HUDEP-2 (cell line): ENCODE measurements around the gene GPR141.

Experiments
- DNase-seq, 76 experiments: peaks; one replicate each; lab custom pipeline; 2025; ENCODE audit not compliant: unreplicated experiment in 76 of 76; lab: John Stamatoyannopoulos, UW

Gene GPR141

DNA sequence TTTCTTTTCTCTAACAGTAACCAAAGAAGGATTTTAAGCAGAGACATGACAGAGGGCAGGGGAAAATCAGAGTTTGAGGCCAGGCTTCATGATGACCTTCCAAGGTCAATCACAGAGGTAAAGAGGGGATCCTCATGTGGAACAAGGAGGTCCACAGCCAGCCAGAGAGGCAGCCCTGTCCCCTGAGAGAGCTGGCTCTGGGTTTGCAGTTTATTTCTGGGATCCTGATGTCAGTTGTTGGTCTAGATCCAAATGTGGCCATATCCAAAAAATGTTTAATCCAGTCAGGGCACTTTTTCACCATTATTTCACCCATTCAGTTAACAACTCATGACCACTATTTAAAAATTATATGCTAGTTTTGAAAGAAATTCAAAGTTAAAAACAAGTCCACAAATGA lies 45.6 kb downstream of the GPR141 start:
- no peak for DNase-seq

DNA sequence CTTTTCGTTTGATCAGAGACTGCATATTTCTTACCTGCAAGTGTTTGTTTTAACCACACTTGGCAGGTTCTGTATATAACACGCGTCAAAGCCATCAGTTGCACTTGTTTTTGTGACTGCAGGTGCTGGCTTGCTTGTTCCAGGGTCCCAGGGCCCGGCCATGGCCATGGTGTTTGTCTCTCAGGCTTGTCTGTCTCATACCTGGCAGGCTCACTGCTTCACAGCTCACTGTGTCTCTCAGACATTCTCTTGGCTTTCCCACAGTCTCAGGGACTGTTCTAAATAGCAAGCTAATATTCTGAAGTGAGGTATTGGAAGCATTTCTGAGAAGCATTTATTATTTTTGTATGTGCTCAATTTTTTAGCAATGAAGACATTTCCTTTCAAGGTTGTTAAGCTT lies 46.9 kb downstream of the GPR141 start:
- DNase-seq: no peak

DNA sequence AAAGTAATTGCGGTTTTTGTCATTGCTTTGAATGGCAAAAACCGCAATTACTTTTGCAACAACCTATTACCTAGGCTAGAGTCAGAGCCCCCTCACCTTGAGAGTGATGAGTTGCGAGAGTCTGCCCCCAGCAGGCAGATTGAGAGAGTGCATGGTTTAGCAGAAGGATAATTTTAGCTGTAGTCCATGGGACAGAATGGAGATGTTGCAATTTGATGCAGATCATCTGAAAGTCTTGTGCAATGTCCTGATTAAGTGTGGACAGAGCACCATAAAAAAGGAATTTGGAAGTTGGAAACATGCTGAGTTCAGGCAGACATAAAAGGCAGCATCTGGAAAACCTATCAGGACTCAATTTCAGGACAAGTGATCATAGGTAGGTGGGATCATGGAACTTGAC lies 48.7 kb downstream of the GPR141 start:
- DNase-seq: peak in 34 of 76 experiments; percentile 1 to 55 (median 16)

DNA sequence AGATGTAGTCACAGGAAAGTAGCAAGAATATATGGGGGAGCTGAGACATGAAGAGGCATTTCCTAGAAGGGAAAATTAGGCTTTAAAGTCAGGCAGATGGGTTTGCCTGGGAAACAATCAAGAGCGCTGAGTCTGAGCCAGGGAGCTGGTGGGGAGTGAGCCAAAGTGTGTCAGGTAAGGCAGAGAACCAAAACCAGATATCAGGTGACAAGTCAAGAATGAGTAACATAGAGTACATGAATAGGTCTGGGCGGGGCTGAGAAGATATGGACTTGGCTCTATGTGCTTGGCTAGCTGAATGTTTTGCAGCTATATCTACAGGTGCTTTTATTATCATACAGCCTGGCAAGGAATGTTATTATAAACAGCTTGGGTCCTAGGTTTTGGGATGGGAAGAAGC lies 49.3 kb downstream of the GPR141 start:
- no peak for DNase-seq

DNA sequence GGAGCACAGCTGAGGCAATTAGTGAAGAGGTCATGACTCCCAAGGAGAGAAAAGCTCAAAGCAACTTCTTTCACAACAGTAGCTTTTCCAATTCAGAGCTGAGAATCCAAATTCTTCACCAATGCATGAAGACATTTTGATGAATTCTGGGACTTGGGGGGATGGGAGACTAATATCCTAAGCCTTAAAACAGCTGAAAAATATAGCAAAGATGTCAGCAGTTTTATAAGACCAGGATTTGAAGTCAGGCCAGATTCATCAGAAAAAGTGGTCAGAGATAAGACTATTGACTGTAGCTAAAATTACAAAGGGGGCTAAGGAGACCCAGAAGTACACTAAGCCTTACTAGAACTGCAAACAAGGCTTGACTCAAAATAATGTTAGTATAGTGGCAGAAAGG lies 51.6 kb downstream of the GPR141 start:
- no peak for DNase-seq

DNA sequence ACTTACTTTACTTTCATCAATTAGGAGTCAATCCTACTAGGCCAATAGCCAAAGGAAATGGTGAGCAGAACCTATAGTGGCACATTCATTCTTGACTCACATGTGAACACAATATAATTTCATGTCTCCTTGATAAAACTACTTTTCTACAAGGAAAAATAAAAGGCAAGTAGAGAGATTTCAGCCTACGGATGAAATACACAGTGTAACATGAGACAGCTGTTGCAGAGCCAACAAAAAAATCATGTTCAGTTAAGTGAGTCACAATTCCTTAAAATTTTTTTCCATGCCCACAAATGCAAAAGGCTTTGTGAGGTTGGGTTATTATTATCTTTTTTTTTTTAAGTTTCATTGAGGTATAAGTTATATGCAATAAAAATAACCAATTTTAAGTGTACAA lies 54.8 kb downstream of the GPR141 start:
- DNase-seq: no peak

DNA sequence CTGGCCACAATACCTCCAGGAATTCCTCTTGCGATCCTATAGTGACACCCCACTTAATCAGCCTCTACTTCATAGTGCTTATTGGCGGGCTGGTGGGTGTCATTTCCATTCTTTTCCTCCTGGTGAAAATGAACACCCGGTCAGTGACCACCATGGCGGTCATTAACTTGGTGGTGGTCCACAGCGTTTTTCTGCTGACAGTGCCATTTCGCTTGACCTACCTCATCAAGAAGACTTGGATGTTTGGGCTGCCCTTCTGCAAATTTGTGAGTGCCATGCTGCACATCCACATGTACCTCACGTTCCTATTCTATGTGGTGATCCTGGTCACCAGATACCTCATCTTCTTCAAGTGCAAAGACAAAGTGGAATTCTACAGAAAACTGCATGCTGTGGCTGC lies 56.8 kb downstream of the GPR141 start:
- DNase-seq: no peak

DNA sequence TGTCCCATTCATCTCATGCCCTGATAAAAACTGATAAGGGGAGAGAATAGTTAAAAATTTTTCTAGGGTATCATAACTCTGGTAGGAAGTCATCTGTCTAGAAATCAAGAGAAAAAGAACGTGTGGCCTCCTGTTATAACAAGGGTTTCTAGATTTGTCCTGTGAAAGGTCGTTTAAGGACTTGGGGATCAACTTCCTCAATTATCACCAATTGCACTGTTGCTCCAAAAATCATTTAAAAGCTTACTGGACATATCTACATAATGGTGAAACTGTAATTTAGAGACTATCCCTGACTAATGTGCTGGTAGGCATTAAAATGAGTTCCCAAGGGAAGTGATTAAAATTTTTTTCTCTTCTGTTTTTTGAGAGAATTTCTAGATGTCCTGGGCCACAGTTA lies 58.2 kb downstream of the GPR141 start:
- DNase-seq: no peak

DNA sequence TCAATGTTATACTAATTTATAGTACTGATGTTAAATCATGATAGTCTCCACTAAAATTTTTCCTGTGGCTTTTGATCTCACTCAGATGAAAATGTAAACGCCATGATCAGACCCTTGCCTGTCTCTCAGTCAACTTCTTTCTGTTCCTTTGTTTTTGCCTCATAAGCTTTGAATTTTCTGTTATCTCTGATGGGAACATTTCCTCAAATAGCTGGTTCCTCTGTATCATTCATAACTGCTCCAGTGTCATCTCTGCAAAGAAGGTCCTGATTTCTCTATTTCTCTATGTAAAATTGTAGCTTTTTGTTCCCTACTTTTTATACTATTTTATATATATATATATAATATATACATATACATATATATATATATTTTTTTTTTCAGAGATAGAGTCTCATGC lies 67.5 kb downstream of the GPR141 start:
- no peak for DNase-seq

DNA sequence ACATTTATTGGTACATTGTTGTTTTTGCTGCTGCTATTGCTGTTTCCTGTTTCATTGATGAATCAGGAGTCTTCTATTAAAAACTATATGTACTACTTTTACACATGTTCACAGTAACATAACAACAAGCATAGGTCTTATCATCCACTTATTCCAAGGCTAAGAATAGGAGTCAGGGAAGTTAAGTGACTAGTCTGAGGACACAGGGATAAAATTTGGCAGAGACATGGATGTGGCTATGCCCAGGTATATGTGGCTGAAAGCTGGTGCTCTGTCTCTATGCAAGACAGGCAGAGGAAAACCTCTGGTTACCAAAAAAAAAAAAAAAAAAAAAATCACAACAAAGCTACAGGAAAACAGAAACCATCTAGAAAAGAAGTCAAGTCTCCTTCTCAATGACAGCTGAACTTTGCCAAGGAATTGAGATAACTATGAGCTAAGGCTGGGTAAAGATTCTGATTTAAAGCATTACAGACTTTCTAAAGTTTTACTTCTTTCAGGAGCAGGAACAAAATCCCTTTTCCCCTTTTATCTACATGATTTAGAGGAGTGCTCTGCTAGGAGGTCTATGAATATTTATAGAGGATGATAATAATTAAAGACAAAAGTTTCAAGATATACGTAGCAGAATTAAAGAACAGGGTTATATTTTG lies 70.0 kb downstream of the GPR141 start:
- no peak for DNase-seq

DNA sequence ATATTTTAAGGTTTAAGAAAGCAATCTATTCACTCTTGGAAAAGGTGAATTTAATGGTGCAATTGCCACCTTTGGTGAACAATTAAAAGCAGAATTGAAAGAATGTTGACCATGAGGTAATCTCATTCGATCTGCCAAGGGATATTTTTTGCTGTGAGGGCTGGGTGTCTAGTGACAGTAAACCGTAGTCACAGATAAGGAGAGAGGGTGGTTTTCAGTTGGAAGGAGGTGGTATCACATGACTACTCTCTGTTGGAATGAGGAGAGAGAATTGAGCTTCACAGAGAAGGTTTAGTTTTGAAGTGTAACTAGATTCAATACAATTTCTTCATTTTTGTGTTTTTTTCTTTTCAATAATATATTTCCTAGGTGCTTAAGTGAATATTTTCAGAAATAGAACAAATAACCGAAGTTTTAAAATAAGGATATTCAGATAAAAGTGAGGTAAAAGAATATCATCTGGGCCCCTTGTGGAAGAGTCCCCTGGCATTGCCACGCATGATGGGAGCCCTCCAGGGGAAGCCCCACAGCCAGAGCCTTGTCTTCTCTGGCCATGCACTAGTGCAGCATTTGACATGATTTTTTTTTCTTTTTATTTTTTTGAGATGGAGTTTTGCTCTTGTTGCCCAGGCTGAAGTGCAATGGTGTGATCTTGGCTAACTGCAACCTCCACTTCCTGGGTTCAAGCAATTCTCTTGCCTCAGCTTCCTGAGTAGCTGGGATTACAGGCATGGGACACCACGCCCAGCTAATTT lies 73.4 kb downstream of the GPR141 start:
- peak in 38 of 76 experiments; percentile 2 to 74 (median 40) for DNase-seq

DNA sequence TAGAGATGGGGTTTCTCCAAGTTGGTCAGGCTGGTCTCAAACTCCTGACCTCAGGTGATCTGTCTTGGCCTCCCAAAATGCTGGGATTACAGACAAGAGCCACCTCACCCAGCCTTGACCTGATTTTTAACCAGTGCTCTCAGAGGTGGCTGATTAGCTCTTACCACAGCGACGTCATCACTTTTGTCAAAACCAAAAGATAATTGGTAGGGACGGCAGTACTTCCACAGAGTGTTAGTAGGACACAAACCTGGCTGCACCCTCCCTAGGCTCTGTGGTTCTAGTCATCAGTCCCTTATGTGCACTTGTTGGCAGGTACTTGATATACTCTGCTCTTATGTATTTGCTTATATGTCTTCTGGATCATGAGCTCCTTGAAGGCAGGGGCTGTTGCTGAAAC lies 74.0 kb downstream of the GPR141 start:
- DNase-seq: no peak

DNA sequence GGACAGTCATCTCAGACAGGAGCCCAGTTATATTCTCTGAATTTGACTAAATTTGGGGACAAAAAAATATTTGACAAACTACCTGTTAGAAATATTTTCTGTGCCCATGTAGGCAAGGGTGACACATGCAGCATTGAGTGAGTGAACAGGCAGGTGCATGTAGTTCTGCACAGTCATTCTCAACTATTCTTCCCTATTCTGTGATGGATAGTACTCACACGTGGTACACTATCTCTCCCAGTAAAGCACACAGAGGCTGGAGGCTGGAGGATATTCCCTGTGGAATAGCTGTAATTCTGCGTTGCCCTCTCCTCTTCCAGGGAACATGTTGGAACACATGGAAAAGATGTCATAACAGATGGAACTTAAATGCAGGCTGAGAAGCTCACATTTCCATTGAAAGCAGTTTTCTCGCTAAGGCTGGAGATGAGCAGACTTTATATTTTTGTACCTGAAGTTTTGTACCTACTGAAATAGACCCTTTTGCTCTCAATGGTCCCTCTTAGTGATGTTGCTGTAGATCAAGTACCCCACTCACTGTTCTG lies 75.0 kb downstream of the GPR141 start:
- DNase-seq: no peak

DNA sequence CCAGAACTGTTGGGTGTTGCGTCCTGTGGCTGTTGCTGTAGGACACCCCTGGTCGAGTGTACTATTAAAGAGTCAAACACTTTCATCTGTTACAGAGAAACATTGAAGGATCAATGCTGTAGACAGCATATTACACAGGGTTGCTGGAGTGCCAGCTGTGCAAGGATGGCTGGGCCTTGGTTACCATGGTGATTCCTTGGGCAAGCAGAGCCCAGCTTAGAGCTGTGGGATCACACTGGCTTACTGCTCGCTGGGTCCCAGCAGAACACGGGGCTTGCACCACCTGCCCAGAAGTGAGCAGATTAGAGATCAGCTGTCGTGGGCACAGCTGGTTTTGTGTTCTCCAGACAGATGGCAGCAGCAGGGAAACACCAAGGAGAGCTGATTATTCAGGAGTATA lies 76.0 kb downstream of the GPR141 start:
- no peak for DNase-seq

DNA sequence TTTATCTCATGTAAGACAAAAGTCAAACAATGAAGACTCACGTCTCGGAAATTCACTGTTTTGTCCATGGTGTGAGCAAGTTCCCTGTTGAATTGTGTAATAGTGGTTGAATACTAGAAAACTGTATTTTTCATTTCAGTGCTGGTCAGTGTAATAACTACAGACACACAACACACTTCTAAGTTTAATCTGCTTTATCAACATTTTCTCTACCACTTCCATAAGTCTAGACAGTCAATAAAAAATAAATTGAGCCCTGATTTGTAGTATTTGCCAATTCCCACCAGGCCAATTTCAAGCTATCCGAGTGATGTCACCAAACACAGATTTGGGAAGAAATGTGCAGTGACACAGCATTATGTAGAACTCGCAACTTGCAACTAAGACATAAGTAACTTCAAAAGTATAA lies 81.9 kb downstream of the GPR141 start:
- DNase-seq: no peak

DNA sequence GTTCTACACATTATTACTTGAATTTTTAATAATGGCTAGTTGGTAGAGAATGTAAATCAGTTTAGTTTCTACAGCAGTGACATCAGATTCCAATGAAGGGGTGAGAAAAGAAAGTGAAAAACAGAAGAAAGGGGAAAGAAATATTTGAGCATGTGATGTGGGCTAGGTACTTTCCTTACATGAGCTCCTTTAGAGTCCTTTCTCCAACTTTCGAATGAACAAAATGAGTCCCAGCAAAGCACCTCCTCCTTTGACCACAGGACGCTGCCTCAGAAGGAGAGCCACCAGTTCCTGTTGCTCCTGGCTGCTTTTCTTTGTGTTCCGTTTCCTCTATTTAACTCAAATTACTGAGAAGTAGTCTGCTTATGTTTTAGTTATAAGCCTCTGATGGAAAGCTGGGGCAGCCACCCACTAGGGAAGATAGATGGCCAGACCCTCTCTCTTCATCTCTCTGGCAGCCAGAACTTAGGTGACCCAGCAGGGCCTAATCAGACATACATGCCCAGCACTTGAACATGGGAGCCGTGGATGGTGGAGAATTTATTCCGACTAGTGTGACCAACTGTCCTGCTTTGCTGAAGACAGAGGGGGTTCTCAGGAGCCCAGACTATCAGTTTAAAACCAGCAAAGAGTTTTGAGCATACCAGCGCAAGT lies 82.4 kb downstream of the GPR141 start:
- no peak for DNase-seq

DNA sequence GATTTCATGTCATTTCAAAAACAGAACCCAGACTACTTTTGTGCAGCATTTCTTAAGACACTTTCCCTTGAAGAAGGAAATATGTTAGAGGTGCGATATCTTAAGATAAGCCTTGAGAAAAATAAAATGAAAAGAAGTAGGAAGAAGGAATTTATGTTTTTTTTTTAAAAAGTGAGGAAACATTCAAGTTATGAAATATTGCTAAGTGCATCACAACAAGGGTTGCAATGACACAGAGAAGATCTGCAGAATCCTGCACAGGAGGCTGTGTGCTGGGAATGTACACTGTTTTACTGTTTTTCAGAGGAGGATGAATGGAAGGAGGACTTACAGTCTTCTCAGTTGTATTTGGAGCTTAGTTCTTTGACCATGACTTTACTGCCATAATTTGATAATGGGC lies 85.0 kb downstream of the GPR141 start:
- DNase-seq: no peak

DNA sequence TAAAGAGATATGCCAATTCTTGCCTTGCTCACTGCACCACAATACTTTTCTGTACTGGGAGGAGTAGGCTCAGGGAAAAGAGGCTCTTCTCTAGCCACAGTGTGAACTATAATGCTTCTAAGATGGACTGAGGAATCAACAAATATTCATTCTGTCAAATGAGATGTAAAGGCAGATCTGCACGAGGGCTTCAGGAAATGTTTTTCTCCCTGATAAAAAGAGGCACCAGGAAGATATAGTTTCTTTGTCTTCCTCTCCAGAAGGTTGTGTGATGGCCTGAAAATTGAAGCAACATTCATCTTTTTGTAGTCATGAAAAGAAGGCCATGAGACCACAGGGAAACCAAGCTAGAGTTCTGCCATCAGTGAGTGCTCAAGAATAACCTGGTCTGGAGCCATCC lies 85.7 kb downstream of the GPR141 start:
- DNase-seq: no peak

DNA sequence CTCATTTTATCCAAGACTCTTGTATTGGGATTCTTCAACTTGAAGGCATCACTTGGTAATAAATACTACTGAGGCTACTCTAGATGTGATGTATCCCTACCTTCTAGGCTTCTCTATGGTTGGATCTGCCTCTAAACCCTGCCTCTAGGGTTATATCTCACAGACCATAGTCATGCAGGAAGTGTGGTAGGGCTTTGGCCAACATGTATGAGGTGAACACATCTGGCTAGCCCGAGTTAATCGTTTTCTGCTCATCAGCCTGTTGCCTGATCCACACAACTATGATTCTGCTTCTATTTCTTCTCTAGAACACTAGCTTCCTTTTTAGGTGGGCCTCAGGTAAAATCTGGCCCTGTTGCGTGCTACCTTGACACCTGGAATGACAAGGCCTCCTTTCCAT lies 86.2 kb downstream of the GPR141 start:
- no peak for DNase-seq

DNA sequence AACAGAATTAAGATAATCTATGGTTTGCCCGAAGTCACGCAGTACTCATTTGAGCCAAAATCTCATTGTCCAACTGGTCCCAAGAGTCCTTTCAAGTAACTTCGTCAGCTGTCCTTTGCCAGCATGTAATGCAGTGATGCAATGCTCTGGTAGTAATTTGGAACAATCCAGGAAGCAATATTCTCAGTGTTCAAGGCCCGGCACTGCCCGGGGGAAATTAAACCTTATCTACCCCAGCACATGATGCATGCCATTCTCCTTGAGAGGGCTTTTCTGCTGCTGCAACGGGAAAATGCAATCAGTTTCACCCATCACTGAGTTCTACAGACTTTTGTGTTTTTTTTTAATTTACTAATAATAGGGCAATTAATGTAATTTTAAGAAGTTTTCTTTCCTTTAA lies 87.3 kb downstream of the GPR141 start:
- no peak for DNase-seq

DNA sequence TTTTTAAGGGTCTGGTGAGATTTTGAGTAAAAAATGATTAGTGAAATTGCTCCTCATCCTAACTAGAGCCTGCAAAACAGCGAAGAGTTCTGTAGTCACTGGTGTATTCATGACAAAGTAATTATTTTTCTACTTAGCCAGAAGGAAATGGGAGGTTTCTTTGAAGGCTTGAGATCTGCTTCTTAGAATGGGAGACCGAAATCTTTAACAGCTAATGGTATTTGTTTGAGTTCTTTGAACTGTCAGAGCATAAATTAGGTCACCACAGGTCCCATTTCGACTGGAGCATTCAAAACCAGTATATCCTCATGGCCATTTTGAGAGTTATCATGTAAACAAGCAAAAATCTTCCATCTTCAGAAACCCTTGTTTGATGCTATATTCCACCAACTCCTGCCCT lies 87.8 kb downstream of the GPR141 start:
- DNase-seq: no peak

DNA sequence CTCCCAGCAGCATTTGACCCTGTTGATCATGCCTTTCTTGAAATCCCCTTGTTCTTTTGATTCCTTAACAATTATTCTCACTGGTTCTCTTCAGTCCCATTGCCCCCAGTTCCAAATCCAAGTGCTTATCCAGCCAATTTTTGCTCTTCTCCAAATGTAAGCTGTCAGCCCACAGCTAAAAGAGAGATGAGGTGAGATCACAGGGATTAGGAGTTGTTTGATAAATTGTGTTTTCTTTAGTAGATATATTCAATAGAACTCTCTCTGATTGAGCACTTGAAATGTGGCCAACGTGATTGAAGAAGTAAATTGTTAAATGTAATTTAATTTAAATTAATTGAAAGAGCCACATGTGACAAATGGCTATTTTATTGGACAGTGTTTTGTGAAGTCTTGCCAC lies 88.2 kb downstream of the GPR141 start:
- no peak for DNase-seq
